Ascending aorta (tissue), 2 donors: ENCODE measurements around the gene ILDR1. TPM values are rescaled to one million over a fixed set of nuclear protein-coding genes. Genes with fewer than 3 reads are reported as not detected.

Source experiments
- DNase-seq, 2 donors: peaks; one replicate each; pipeline ENCODE4 v3.0.0-alpha.2; 2019; ENCODE audit warnings: low spot score in 2 of 2
- H3K27ac ChIP-seq, 2 donors: fragments of 200-600 bp; sonication (generic); one replicate each; pipeline ENCODE4 v1.5.1; 2016 to 2017; ENCODE audit warnings: mild to moderate bottlenecking in 1 of 2
- H3K27me3 ChIP-seq: fragments of 200-600 bp; sonication (generic); one replicate; pipeline ENCODE4 v1.5.1; 2017
- H3K36me3 ChIP-seq, 2 donors: fragments of 200-600 bp; sonication (generic); one replicate each; pipeline ENCODE4 v1.5.1; 2016
- H3K4me1 ChIP-seq, 2 donors: fragments of 200-600 bp; sonication (generic); one replicate each; pipeline ENCODE4 v1.5.1; 2016 to 2017; ENCODE audit warnings: mild to moderate bottlenecking in 1 of 2
- H3K4me3 ChIP-seq, 2 donors: fragments of 200-600 bp; sonication (generic); one replicate each; pipeline ENCODE4 v1.5.1; 2016 to 2017; ENCODE audit warnings: mild to moderate bottlenecking in 1 of 2
- H3K9me3 ChIP-seq, 2 donors: fragments of 200-600 bp; sonication (generic); one replicate each; pipeline ENCODE4 v1.5.1; 2016
- CTCF ChIP-seq, 3 experiments: fragments of 200-600 bp in 2 of 3; fragments of 450-650 bp in 1 of 3; sonication (generic) in 2 of 3; IDR thresholded peaks; one replicate each; pipeline ENCODE4 v1.5.1; 2016 to 2019; ENCODE audit warnings: antibody characterized with exemption in 3 of 3, mild to moderate bottlenecking in 1 of 3, moderate library complexity in 1 of 3
- intact Hi-C: fragments of 100-400 bp; cut with DNase I; formaldehyde crosslinking; loops from one replicate; pipeline ENCODE4 v1.15.1; 2023
- total RNA-seq: library from RNA; depleted of rRNA; stranded (reverse); fragments of >200 nt; gene quantifications from one replicate; pipeline ENCODE4 v1.1.0, GENCODE V29; 2016

Gene ILDR1
- total RNA-seq, 1 donor from 2014 or later: not detected

DNA sequence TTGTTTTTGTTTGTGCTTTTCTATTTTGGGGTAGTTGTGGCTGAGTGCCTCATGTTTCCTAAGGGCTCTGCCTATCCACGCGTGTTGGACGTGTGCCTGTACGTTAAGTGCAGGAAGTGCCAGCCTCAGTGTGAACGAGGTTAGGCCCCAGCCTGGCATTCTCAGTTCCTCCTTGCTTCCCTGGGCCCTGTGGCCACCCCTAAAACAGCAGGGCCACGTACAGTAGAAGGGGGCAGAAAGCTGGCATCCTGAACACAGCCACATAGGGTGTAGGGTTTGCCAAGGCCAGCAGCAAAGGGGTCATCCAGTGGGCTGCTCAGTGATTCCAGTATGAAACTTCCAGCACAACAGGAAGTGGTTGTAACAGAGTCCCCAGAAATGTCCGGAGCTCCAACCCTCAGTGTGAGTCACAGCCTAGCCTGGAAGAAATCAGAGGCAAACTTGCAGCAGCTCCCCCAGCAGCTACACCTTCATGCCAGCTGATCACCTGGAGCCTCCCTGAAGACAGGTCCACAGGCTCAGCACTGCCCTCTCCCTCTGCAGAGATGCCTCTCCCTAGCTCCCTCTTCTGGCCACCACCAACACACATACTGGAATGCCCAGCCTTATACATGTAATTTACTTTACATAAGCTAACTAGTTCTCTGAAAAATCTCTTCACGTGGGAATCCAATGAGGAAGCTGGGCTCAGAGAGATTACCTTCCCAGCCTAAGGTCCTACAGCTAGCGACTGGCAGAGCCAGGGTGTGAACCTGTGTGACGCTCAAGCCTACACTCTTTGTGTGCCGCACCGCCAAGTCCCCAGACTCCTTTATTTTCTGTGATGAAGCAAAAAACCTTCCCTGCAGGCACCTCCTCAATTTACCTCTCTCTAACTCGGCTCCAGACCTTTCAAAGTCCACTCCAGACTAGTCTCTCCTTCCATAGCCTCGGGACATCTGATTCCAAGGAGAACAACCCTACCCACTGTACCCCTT lies 26.6 kb downstream of the ILDR1 start:
- Histone ChIP-seq H3K27ac (peak overlapping the region in 1 of 2 donors; percentile 64), H3K27me3 (no peaks in the 10 kb centered on the region), H3K9me3 (no peaks in the 10 kb centered on the region), H3K4me3 (no peak overlapping the region), H3K4me1 (peaks cover 0 to 2% of the 10 kb centered on the region in 2 donors), H3K36me3 (no peaks in the 10 kb centered on the region)
- intact Hi-C loops: no loop called here
- peak in 1 of 3 experiments; percentile 18 for TF ChIP-seq CTCF (IDR thresholded peaks at IDR 0.05)
- peak; percentile 22 to 69 for DNase-seq

- TF ChIP-seq CTCF (IDR thresholded peaks at IDR 0.05): no peak
- no peak overlapping the region for H3K4me3 ChIP-seq
Measured at GRCh38 chr3:121994551-121994950, 27.5 kb downstream of the ILDR1 start.

GRCh38 chr3:121992601-121993560 lies 29.2 kb downstream of the ILDR1 start:
- DNase-seq: no peak
- intact Hi-C loops: no loop called here
- no peak overlapping the region for H3K4me3 ChIP-seq
- H3K36me3 ChIP-seq: no peaks in the 10 kb centered on the region
- no peak overlapping the region for H3K27ac ChIP-seq
- no peaks in the 10 kb centered on the region for H3K27me3 ChIP-seq
- TF ChIP-seq CTCF (IDR thresholded peaks at IDR 0.05): no peak
- H3K4me1 ChIP-seq: no peaks in the 10 kb centered on the region
- H3K9me3 ChIP-seq: no peaks in the 10 kb centered on the region

More at GRCh38 chr3:121994551-121994950, 27.5 kb downstream of the ILDR1 start:
- H3K4me1 ChIP-seq: peaks cover 0 to 2% of the 10 kb centered on the region in 2 donors
- no peaks in the 10 kb centered on the region for H3K27me3 ChIP-seq
- H3K27ac ChIP-seq: peak overlapping the region in 1 of 2 donors; percentile 64
- no peaks in the 10 kb centered on the region for H3K9me3 ChIP-seq
- H3K36me3 ChIP-seq: no peaks in the 10 kb centered on the region
- intact Hi-C loops: no loop called here
- no peak for DNase-seq

GRCh38 chr3:121989943-121990342 lies 32.1 kb downstream of the ILDR1 start:
- TF ChIP-seq CTCF (IDR thresholded peaks at IDR 0.05): no peak
- no peaks in the 10 kb centered on the region for H3K4me1 ChIP-seq
- H3K27me3 ChIP-seq: no peaks in the 10 kb centered on the region
- no peaks in the 10 kb centered on the region for H3K36me3 ChIP-seq
- no peak for DNase-seq
- no peak overlapping the region for H3K4me3 ChIP-seq
- intact Hi-C loops: no loop called here
- no peak overlapping the region for H3K27ac ChIP-seq
- H3K9me3 ChIP-seq: no peaks in the 10 kb centered on the region

- intact Hi-C loops: no loop called here
- no peak overlapping the region for H3K4me3 ChIP-seq
- TF ChIP-seq CTCF (IDR thresholded peaks at IDR 0.05): no peak
- DNase-seq: no peak
- H3K9me3 ChIP-seq: peaks cover 0 to 12% of the 10 kb centered on the region in 2 donors
- H3K27ac ChIP-seq: no peak overlapping the region
- H3K4me1 ChIP-seq: no peaks in the 10 kb centered on the region
- no peaks in the 10 kb centered on the region for H3K27me3 ChIP-seq
- no peaks in the 10 kb centered on the region for H3K36me3 ChIP-seq
Measured at GRCh38 chr3:121988146-121988545, 33.9 kb downstream of the ILDR1 start.
